ENCODE data around the gene PTBP1. TPM values are rescaled to one million over a fixed set of nuclear protein-coding genes. Genes with fewer than 3 reads are reported as not detected.
A peak's percentile ranks its signal among the peaks of the same experiment; 100 is the strongest.

The PTBP1 gene
- total and polyA plus RNA-seq, 4 experiments from 2014 or later, result 67.7 to 315 (median 246) TPM

DNA sequence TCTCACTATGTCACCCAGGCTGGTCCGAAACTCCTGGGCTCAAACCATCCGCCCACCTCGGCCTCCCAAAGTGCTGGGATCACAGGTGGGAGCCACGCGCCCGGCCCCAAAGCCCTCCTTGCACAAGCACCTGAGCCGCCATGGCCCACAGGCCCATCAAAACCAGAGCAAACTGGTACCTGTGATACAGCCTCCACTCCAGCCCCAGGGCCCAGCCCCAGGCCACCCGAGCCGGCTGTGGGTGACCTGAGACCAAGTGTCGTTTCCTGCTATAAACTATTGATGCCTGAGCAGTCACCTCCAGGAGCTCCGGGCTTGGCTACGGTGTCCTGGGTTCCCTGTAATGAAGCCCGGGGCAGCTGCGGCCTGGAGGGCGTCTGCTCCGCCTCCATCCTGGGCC lies 9.7 kb upstream of the PTBP1 start:
- intact Hi-C loops (cut with micrococcal nuclease), result no loop called here
- no peak overlapping the region for H3K4me3 ChIP-seq (ENCODE audit: low read length in 2 of 2)
- no peaks in the 10 kb centered on the region for H3K36me3 ChIP-seq (ENCODE audit: insufficient read depth, low read length)
- Mint-ChIP-seq H3K9me3 (no peaks in the 10 kb centered on the region), H3K4me3 (no peak overlapping the region), H3K4me1 (no peaks in the 10 kb centered on the region), H3K27ac (no peak overlapping the region), H3K27me3 (no peaks in the 10 kb centered on the region), H3K36me3 (no peaks in the 10 kb centered on the region)
- H3K27ac ChIP-seq (ENCODE audit: low read depth, low read length), result no peak overlapping the region
- H3K9me3 ChIP-seq (ENCODE audit: control insufficient read depth in 1 of 2, low read length in 2 of 2), result no peaks in the 10 kb centered on the region
- no peaks in the 10 kb centered on the region for H3K27me3 ChIP-seq (ENCODE audit: insufficient read depth, low read length)
- POLR2A ChIA-PET (ENCODE audit: partially characterized antibody), result no interaction called here
- peak in 1 of 5 donors; percentile 23 for DNase-seq
- H3K4me1 ChIP-seq (ENCODE audit: insufficient read depth, low read length), result no peaks in the 10 kb centered on the region
- CTCF ChIA-PET (ENCODE audit: partially characterized antibody), result interaction anchor here (1.0 kb wide), 1 partner anchor 70 kb away, joined by 3 read pairs; no protein-coding TSS in a partner anchor

DNA sequence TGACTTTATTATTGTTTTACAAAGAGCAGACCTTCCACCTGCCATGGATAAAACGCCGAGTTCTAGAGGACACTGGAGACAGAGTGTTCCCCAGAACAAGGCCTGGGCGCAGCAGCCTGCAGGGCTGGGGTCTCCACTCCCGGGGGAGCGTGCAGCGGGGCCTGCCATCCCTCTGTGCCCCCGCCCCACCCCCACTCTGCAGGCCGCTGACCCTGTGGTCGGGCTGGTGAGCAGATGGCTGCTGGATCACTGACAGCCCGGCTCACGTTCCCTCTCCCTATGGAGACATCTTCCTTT lies 8.6 kb upstream of the PTBP1 start:
- no peaks in the 10 kb centered on the region for H3K36me3 Mint-ChIP-seq
- ChIA-PET POLR2A (ENCODE audit: partially characterized antibody) (no interaction called here), CTCF (ENCODE audit: partially characterized antibody) (no interaction called here)
- DNase-seq, result no peak
- peak overlapping the region in 1 of 8 donors; percentile 25 for H3K4me3 Mint-ChIP-seq
- Histone ChIP-seq H3K27ac (ENCODE audit: low read depth, low read length) (no peak overlapping the region), H3K4me1 (ENCODE audit: insufficient read depth, low read length) (no peaks in the 10 kb centered on the region), H3K27me3 (ENCODE audit: insufficient read depth, low read length) (no peaks in the 10 kb centered on the region), H3K9me3 (ENCODE audit: control insufficient read depth in 1 of 2, low read length in 2 of 2) (no peaks in the 10 kb centered on the region), H3K4me3 (ENCODE audit: low read length in 2 of 2) (no peak overlapping the region), H3K36me3 (ENCODE audit: insufficient read depth, low read length) (no peaks in the 10 kb centered on the region)
- no peaks in the 10 kb centered on the region for H3K27me3 Mint-ChIP-seq
- H3K4me1 Mint-ChIP-seq, result no peaks in the 10 kb centered on the region
- H3K9me3 Mint-ChIP-seq, result no peaks in the 10 kb centered on the region
- intact Hi-C loops (cut with micrococcal nuclease), result no loop called here
- H3K27ac Mint-ChIP-seq, result peak overlapping the region in 1 of 7 donors; percentile 57

DNA sequence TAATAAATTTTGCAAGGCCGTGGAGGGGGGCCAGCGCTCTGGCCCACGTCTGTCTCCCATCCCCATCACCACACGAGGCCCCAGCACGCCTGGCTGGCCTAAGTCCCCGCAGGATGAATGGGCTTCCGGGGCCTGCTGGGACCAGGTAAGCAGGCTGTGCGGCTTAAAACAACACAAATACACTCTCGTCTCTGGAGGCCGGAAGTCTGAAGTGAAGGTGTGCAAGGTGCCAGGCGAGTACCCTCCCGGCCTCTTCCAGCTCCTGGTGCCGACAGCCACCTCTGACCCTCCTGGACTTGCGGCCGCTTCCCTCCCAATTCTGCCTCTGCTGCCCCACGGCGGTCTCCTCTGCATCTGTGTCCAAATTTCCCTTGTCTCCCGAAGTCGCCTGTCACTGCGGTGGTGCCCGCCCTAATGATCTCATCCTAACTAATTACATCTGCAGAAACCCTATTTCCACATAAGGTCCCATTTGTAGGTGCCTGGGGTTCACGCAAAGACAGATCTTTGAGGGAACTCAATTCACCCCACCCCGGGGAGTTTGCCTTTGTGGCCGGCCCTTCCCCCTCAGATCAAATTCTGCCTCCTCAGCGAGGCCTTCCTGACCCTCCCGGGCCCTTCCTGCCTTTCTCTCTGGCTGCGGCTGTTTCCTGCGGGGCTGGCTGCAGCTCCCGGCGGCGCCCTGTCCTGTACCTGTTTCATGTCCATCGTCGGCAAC lies 8.1 kb upstream of the PTBP1 start:
- ChIA-PET POLR2A (ENCODE audit: partially characterized antibody) (no interaction called here), CTCF (ENCODE audit: partially characterized antibody) (no interaction called here)
- Histone ChIP-seq H3K27me3 (ENCODE audit: insufficient read depth, low read length) (no peaks in the 10 kb centered on the region), H3K27ac (ENCODE audit: low read depth, low read length) (no peak overlapping the region), H3K36me3 (ENCODE audit: insufficient read depth, low read length) (no peaks in the 10 kb centered on the region), H3K4me3 (ENCODE audit: low read length in 2 of 2) (no peak overlapping the region), H3K4me1 (ENCODE audit: insufficient read depth, low read length) (no peaks in the 10 kb centered on the region), H3K9me3 (ENCODE audit: control insufficient read depth in 1 of 2, low read length in 2 of 2) (no peaks in the 10 kb centered on the region)
- no peaks in the 10 kb centered on the region for H3K36me3 Mint-ChIP-seq
- peak in 1 of 5 donors; percentile 31 for DNase-seq
- peak overlapping the region in 1 of 8 donors; percentile 25 for H3K4me3 Mint-ChIP-seq
- no peaks in the 10 kb centered on the region for H3K4me1 Mint-ChIP-seq
- H3K27me3 Mint-ChIP-seq, result no peaks in the 10 kb centered on the region
- peak overlapping the region in 1 of 7 donors; percentile 57 for H3K27ac Mint-ChIP-seq
- intact Hi-C loops (cut with micrococcal nuclease), result no loop called here
- H3K9me3 Mint-ChIP-seq, result no peaks in the 10 kb centered on the region

DNA sequence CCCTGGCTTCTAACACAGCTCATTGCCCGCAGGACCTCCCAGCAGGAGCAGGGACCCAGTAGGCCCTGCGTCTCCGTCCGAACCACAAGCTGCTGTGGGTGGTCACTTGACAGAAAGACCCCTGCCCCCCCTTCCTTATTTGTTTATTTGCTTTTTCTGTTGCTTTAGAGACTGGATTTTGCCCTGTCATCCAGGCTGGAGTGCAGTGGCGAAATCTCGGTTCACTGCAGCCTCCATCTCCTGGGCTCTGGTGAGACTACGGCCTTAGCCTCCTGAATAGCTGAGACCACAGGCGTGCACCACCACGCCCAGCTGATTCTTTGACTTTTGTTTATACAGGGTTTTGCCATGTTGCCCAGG lies 7.6 kb upstream of the PTBP1 start:
- ChIA-PET POLR2A (ENCODE audit: partially characterized antibody) (interaction anchor here (0.6 kb wide), 1 partner anchor 229 kb away, joined by 3 read pairs; no protein-coding TSS in a partner anchor), CTCF (ENCODE audit: partially characterized antibody) (no interaction called here)
- Histone ChIP-seq H3K27me3 (ENCODE audit: insufficient read depth, low read length) (no peaks in the 10 kb centered on the region), H3K4me1 (ENCODE audit: insufficient read depth, low read length) (no peaks in the 10 kb centered on the region), H3K4me3 (ENCODE audit: low read length in 2 of 2) (no peak overlapping the region), H3K36me3 (ENCODE audit: insufficient read depth, low read length) (no peaks in the 10 kb centered on the region), H3K9me3 (ENCODE audit: control insufficient read depth in 1 of 2, low read length in 2 of 2) (no peaks in the 10 kb centered on the region), H3K27ac (ENCODE audit: low read depth, low read length) (no peak overlapping the region)
- Mint-ChIP-seq H3K9me3 (no peaks in the 10 kb centered on the region), H3K27ac (no peak overlapping the region), H3K4me1 (no peaks in the 10 kb centered on the region), H3K36me3 (no peaks in the 10 kb centered on the region), H3K27me3 (no peaks in the 10 kb centered on the region), H3K4me3 (no peak overlapping the region)
- DNase-seq, result no peak
- intact Hi-C loops (cut with micrococcal nuclease), result loop anchor here (10.0 kb wide), 1 partner anchor 455 kb away; the partner anchor contains the start of genes ATP5F1D and MIDN

- no peaks in the 10 kb centered on the region for H3K27me3 Mint-ChIP-seq
- peaks cover under 1% of the 10 kb centered on the region for H3K4me1 ChIP-seq (ENCODE audit: insufficient read depth, low read length)
- DNase-seq, result no peak
- ChIA-PET CTCF (ENCODE audit: partially characterized antibody) (no interaction called here), POLR2A (ENCODE audit: partially characterized antibody) (no interaction called here)
- H3K4me3 ChIP-seq (ENCODE audit: low read length in 2 of 2), result no peak overlapping the region
- intact Hi-C loops (cut with micrococcal nuclease), result loop anchor here (10.0 kb wide), 1 partner anchor 454 kb away; the partner anchor contains the start of genes ATP5F1D and MIDN
- H3K4me3 Mint-ChIP-seq, result no peak overlapping the region
- H3K4me1 Mint-ChIP-seq, result no peaks in the 10 kb centered on the region
- H3K27me3 ChIP-seq (ENCODE audit: insufficient read depth, low read length), result no peaks in the 10 kb centered on the region
- no peaks in the 10 kb centered on the region for H3K9me3 ChIP-seq (ENCODE audit: control insufficient read depth in 1 of 2, low read length in 2 of 2)
- H3K27ac Mint-ChIP-seq, result no peak overlapping the region
- no peaks in the 10 kb centered on the region for H3K36me3 ChIP-seq (ENCODE audit: insufficient read depth, low read length)
- no peaks in the 10 kb centered on the region for H3K9me3 Mint-ChIP-seq
- no peaks in the 10 kb centered on the region for H3K36me3 Mint-ChIP-seq
- H3K27ac ChIP-seq (ENCODE audit: low read depth, low read length), result no peak overlapping the region
Measured at GRCh38 chr19:791007-791566, 6.2 kb upstream of the PTBP1 start.

DNA sequence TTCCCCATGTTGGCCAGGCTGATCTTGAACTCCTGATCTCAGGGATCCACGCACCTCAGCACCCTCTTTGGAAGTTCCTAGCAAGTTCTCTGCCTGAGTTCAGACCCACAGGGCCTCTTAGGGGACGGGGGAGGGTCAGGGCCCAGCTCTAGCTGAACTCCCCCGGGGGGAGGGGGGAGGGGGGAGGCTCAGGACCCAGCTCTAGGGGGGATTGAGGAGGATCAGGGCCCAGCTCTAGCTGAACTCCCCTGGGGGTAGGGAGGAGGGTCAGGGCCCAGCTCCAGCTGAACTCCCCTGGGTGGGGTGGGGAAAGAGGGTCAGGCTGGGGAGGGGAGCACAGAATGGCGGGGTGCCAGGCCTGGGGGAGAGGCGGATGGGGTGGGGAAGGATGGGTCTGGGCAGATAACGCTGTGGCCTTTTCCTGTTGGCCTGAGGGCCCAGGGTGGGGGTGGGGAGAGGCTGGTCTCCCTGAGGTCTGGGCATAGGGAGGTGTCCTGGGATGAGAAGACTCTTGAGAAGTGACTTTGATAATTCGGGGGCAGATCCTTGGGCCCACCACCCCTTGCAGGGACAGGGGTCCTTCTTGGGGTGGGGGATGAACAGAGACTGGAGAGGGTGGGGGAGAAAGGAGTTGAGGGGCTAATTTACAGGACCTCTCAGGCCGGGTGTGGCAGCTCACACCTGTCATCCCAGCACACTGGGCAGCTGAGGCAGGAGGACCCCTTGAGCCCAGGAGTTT lies 5.5 kb upstream of the PTBP1 start:
- intact Hi-C loops (cut with micrococcal nuclease), result loop anchor here (10.0 kb wide), 1 partner anchor 453 kb away; the partner anchor contains the start of genes ATP5F1D and MIDN
- Mint-ChIP-seq H3K36me3 (peaks cover 0 to under 1% of the 10 kb centered on the region in 2 donors), H3K27ac (no peak overlapping the region), H3K9me3 (no peaks in the 10 kb centered on the region), H3K4me1 (peaks cover under 1 to 3% (median 2%) of the 10 kb centered on the region in 4 donors), H3K4me3 (no peak overlapping the region), H3K27me3 (no peaks in the 10 kb centered on the region)
- DNase-seq, result peak in 1 of 5 donors; percentile 27
- Histone ChIP-seq H3K27ac (ENCODE audit: low read depth, low read length) (no peak overlapping the region), H3K36me3 (ENCODE audit: insufficient read depth, low read length) (no peaks in the 10 kb centered on the region), H3K4me1 (ENCODE audit: insufficient read depth, low read length) (peaks cover 5% of the 10 kb centered on the region), H3K27me3 (ENCODE audit: insufficient read depth, low read length) (no peaks in the 10 kb centered on the region), H3K9me3 (ENCODE audit: control insufficient read depth in 1 of 2, low read length in 2 of 2) (no peaks in the 10 kb centered on the region), H3K4me3 (ENCODE audit: low read length in 2 of 2) (no peak overlapping the region)
- ChIA-PET POLR2A (ENCODE audit: partially characterized antibody) (no interaction called here), CTCF (ENCODE audit: partially characterized antibody) (no interaction called here)

GRCh38 chr19:792306-792885 lies 4.9 kb upstream of the PTBP1 start:
- no peaks in the 10 kb centered on the region for H3K27me3 Mint-ChIP-seq
- H3K27ac ChIP-seq (ENCODE audit: low read depth, low read length), result no peak overlapping the region
- intact Hi-C loops (cut with micrococcal nuclease), result loop anchor here (10.0 kb wide), 1 partner anchor 452 kb away; the partner anchor contains the start of genes ATP5F1D and MIDN

More at GRCh38 chr19:792306-792885, 4.9 kb upstream of the PTBP1 start:
- ChIA-PET POLR2A (ENCODE audit: partially characterized antibody) (no interaction called here), CTCF (ENCODE audit: partially characterized antibody) (no interaction called here)
- Mint-ChIP-seq H3K4me3 (no peak overlapping the region), H3K4me1 (peaks cover 3 to 7% (median 5%) of the 10 kb centered on the region in 4 donors), H3K27ac (no peak overlapping the region), H3K36me3 (peaks cover 0 to 3% of the 10 kb centered on the region in 2 donors), H3K9me3 (no peaks in the 10 kb centered on the region)
- peaks cover 5% of the 10 kb centered on the region for H3K4me1 ChIP-seq (ENCODE audit: insufficient read depth, low read length)
- H3K9me3 ChIP-seq (ENCODE audit: control insufficient read depth in 1 of 2, low read length in 2 of 2), result no peaks in the 10 kb centered on the region
- H3K27me3 ChIP-seq (ENCODE audit: insufficient read depth, low read length), result no peaks in the 10 kb centered on the region
- H3K36me3 ChIP-seq (ENCODE audit: insufficient read depth, low read length), result no peaks in the 10 kb centered on the region
- no peak overlapping the region for H3K4me3 ChIP-seq (ENCODE audit: low read length in 2 of 2)
- peak in 1 of 5 donors; percentile 19 for DNase-seq
